HuH-7.5 (cell line): ENCODE measurements around the gene COL6A5.
"Not testable (repeated sequence)": the region's sequence is repeated elsewhere in the genome, so short reads cannot be mapped to it uniquely, and the experiment has no call there.

Source experiments
- DNase-seq: peaks from one replicate; pipeline ENCODE4 v3.0.0; 2011; ENCODE audit warnings: low spot score

The COL6A5 gene

GRCh38 chr3:130433306-130433705 lies 87.8 kb downstream of the COL6A5 start:
- DNase-seq = no peak

DNA sequence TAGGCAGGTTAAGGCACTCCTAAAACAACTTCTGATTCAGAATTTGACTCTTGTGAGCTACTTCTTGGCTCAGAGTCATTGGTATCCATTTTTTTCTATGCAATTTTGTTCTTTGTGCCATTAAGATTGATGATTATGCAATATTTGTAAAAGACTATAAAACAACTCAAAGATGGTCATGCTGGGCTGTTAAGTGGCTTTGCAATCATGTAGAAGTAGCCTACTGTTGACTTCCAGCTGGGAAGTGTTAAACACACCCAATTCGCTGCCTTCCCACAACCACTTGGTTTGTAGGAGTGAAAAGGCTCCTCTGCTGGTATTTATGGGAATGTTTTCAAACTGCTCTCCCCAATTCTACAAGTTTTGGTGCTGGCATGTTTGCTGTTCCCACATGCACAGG lies 96.8 kb downstream of the COL6A5 start:
- no peak for DNase-seq

- not testable (repeated sequence) for DNase-seq
Measured at GRCh38 chr3:130446840-130447239, 101.4 kb downstream of the COL6A5 start.

DNA sequence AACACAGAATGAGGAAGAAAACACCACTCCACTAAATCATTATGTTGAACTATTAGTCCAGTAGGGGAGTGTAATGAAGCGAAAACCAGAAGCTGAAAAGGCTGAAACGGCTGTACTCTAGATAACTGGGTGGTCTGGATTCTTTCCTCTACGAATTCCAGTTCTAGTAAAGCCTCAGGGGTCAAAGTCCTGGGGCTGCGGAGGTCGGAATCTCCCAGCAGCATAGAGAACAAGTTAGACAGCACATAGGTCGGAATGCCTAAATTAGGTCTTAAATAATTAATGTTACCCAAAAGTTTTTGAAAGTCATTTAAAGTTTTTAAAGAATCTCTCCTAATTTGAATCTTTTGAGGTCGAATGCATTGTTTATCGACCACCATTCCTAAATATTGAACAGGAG lies 102.7 kb downstream of the COL6A5 start:
- not testable (repeated sequence) for DNase-seq

- no peak for DNase-seq
Measured at GRCh38 chr3:130456540-130456939, 111.1 kb downstream of the COL6A5 start.

DNA sequence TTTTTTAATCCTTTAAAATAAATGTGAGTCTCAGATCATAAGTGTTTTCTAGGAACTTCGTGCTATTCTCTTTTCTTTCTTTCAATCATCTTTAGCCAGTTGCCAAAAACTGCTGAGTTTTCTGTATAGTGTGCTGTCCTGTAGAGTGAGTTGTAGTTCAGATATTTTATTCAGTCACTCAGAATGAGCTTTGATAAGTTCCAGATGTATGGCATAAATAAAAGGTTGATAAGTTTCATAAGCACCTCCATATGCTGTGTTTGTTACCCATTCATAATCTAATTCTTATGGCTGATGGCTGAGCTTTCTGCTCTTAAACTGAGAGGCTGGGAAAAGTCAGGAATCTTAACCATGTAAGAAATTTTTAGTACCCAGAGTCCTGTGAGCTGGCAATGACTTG lies 112.2 kb downstream of the COL6A5 start:
- DNase-seq = no peak

DNA sequence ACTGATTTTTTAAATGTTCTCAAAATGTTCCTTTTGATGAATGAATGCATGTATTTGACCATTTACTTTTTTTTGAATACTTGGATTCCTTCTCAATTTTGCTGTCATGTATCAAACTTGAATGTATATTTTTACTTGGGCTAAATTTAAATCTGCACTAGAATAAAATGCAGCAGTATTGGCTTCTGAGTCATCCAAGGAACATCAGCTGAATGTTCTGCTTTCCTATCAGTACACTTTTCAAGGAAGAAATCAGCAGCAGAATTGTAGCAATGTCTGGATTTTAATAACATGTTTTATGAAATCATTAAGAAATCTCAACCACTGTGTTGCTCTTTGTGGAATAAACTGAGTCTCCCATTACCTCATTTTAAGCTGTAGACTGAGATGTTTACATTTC lies 114.5 kb downstream of the COL6A5 start:
- DNase-seq = no peak

DNA sequence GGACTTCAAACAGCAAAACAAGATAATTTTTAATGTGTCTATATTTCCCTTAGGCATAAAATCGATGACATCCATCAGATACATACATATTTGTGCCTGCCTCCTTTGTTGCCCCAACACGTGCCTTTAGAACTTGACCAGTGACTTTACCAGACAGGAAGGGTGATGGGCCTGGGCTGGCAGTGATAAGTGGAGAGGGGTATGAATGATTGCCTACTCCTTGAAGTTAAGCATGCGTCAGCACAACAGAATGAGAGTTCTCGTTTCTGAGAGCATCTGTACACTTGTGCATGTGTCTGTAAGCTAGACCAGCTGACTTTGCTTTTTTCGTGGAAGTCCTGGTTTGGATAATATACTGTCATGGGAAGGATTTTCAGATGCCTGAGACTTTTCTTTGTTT lies 116.6 kb downstream of the COL6A5 start:
- DNase-seq = no peak

GRCh38 chr3:130463221-130463620 lies 117.7 kb downstream of the COL6A5 start:
- no peak for DNase-seq

DNA sequence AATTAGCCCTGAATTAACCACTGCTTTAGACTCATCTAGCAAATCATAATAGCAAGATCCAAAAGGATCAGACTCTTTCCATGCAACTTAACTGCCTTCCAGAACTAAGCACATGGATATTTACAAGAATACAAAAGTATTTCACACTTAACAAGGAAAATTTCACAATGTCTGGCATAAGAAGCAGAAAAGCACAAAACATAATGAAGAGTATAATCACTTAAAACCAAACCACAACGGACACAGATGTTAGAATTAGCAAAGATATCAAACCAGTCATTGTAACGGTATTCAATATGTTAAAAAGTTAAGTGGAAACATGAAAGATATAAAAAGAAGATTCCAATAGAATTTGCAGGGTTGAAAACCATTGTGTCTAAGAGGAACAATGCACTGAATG lies 120.0 kb downstream of the COL6A5 start:
- DNase-seq = no peak

GRCh38 chr3:130468311-130468710 lies 122.8 kb downstream of the COL6A5 start:
- DNase-seq = no peak

DNA sequence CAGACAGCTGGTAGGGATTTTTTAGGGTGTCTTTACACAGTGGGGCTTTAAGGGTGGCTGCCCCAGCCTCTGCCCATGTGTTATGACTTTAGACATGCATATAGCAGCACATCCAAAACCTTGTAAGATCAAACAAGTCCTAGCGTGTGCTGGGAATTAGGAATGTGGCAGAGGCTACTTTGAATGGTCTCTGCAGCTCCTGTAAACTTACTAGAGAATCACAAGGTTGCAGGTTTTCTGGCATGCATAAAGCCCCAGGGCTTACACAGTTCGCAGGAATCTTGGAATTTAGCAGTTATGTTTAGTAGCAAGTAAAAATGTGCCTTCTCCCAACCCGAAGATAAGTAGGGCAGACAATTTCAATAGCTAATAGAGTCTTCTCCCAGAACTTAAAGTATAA lies 124.7 kb downstream of the COL6A5 start:
- no peak for DNase-seq

- no peak for DNase-seq
Measured at GRCh38 chr3:130473416-130473815, 127.9 kb downstream of the COL6A5 start.

DNA sequence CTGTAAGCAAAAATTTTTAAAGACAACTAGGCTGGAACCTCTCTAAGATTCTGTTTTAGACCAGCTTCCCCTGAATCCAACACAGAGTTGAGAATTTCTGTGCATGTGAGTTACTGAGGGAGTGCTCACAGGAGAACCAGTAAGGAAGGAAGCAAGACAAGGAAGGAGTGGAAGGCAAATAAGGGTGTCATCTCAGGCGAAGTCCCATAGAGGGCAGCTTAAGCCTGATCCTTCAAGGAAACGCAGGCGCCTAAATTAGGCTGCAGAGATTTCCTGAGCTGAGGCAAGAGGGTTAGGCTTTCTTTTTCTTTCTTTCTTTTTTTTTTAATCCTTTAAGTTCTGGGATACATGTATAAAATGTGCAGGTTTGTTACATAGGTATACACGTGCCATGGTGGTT lies 135.3 kb downstream of the COL6A5 start:
- DNase-seq = no peak

- DNase-seq = no peak
Measured at GRCh38 chr3:130488288-130488687, 142.8 kb downstream of the COL6A5 start.

DNA sequence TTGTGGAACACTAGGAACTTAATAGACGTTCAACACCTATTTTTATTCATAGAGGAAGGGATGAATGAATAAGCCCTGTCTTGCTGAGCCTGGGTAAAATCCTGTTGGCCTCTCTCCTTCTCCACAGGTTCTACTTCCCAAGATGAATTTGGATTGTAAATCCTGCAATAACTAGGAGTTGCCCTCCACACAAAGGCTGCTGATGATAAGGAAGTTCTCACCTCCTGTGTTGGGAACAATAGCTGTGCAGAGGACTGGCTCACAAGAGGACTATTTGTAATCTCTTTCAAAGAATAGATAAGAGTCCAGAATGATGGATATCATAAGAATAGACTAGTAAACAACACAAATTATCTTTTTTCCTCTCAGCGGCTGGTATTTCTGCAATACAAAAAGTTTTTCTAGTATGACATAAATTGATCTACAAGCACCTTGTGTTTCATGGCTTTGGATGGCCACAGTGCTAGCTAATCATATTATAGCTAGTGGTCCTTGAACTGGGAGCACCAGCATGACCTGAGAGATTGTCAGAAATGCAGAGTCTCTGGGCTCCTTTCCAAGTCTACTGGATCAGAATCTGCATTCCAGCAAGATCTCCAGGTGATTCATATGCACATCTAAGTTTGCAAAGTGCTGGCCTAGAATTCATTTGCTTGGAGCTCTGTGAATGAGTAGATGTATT lies 143.4 kb downstream of the COL6A5 start:
- no peak for DNase-seq

- no peak for DNase-seq
Measured at GRCh38 chr3:130490241-130490640, 144.8 kb downstream of the COL6A5 start.

- DNase-seq = no peak
Measured at GRCh38 chr3:130491431-130491830, 146.0 kb downstream of the COL6A5 start.

DNA sequence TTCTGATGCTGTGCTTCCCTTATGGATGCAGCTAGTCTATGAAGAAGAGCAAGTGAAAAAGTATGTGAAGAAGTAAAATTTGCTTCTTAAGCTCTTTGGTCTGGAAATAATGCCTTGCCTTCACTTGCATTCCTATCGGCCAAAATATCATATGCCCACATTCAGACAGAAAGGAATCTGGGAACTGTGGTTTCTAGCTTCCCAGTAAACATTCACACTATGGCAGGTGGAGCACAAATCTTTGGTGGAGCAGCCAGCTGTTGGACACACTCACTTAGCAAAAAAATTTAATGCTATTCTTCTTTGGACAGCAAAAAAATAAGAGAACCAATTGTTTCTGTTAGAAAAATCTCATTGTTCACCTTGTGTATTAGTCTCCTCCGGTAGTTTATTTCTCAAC lies 159.2 kb downstream of the COL6A5 start:
- DNase-seq = no peak

DNA sequence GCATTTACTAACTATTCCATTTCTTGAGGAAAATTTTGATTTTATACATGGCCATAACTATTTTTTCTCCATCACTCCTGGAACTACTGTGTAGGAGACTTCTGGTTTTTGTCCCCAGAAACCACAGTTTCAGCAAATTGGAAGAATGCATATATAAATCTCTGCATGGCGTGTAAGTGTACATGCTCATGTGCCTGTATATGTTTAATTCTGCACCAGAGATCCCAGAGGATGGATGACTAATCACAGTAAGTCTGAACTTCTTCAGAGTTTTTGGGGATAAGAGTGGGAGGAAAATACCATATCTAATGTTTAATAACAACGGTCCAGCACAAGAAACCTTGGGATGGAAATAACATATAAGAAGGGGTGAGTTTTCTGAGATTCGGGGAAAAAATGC lies 160.6 kb downstream of the COL6A5 start:
- no peak for DNase-seq

- DNase-seq = no peak
Measured at GRCh38 chr3:130507746-130508145, 162.3 kb downstream of the COL6A5 start.

DNA sequence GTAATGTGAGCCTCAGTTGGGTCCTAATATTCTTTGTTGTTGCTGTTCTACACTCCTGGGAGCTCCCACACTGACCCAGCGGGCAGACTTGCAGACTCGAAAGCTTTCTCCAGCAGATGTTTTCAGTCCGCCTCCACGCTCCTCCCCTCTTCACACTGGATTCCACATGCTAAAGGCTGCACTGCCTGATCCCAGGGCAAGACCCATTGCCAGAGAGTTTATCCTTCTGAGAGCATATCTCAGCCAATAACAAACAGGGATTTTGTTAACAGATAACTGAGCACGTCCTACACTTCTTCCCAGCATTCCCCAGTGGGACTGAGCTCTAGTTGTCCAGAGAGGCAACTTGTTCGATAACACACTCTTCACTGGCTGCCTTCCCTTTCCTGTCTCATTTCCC lies 163.5 kb downstream of the COL6A5 start:
- no peak for DNase-seq

DNA sequence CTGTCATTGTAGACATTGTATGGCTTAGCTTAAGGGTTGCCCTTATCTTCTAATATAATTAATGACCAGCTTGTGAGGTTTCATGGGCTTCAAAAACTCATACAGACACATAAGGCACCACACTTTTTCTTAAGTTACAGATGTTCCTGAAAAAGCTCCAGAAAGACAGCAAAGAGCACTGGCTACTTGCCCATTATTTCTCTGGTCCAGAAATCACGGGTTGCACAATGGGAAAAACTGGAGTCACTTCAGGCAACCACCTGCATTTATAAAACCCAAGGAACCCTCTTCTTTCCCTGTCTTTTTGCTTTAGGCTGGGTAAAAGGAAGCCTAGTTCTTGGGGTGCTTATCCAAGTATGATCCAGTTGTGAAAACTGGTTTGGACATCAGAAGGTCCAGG lies 169.2 kb downstream of the COL6A5 start:
- no peak for DNase-seq

DNA sequence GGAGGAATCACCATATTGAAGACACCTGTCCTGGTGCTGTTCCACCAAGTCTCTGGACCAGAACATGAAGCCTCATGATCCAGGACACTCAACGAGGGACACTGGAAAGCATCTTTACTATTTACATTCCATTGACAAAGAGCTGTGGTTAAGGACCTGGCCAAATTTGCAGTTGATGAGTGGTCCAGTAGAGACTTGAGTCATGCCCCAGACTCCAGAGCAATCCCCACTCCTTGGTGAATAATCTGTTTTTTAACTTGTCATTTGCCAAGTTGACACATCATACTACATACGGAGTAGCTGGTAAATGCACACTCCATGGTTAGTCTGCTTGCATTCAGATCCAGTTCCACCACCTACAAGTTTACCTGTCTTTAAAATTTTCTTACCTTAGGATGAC lies 170.3 kb downstream of the COL6A5 start:
- no peak for DNase-seq
